HG03039 (cell line): ENCODE measurements around the gene LHPP.

Experiments used
- ATAC-seq: cut with Tn5 transposase; IDR thresholded peaks from one replicate; pipeline ENCODE4 v1.9.1; 2021; ENCODE audit warnings: mild to moderate bottlenecking, moderate library complexity; ENCODE audit not compliant: unreplicated experiment

LHPP gene

GRCh38 chr10:124552691-124553276 lies 91.2 kb downstream of the LHPP start:
- ATAC-seq, result no peak

DNA sequence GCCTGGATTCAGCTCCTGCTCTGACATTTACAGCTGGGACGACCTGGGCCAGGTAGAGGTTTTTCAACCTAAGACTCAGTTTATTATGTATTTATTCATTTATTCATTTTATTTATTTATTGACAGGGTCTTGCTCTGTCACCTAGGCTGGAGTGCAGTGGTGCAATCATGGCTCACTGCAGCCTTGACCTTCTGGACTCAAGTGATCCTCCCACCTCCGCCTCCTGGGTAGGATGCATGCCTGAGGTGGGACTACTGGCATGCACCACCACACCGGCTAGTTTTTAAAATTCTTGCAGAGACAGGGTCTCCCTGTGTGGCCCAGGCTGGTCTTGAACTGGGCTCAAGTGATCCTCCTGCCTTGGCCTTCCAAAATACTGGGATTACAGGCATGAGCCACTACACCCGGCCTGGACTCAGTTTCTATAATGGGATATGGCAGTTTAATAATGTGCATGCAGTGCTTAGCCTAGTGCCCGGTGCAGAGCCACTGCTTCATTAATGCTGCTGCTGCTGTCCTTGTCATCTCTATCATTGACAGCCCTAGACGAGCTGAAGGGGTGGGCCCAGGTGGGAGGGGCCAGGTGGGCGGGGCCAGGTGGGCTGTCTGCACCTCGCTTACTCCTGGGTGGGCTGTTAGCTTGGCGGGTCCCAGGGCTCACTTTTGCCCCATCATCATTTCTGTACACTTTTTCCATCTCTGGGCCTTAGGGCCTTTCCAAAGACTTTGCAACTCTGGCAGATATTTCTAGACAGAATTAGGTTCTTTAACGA lies 92.6 kb downstream of the LHPP start:
- no peak for ATAC-seq

DNA sequence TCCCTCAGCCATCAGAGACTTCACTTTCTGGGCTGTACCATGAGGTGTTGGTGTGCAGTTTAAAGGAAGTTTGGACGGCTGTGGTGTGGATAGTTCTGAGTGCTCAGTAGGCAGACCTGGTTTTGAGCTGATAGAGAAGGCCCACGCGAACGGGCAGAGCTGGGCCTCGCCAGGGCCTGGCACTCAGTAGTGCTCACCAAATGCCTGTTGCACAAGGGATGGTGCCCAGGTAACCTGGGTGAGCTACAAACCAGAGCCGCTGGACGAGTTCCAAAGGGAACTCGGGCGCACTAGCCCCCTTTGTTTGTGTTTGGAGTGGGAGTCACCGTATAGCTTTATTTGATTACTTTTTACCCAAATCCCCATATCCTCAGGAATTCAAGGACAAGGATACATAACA lies 95.5 kb downstream of the LHPP start:
- ATAC-seq, result no peak

DNA sequence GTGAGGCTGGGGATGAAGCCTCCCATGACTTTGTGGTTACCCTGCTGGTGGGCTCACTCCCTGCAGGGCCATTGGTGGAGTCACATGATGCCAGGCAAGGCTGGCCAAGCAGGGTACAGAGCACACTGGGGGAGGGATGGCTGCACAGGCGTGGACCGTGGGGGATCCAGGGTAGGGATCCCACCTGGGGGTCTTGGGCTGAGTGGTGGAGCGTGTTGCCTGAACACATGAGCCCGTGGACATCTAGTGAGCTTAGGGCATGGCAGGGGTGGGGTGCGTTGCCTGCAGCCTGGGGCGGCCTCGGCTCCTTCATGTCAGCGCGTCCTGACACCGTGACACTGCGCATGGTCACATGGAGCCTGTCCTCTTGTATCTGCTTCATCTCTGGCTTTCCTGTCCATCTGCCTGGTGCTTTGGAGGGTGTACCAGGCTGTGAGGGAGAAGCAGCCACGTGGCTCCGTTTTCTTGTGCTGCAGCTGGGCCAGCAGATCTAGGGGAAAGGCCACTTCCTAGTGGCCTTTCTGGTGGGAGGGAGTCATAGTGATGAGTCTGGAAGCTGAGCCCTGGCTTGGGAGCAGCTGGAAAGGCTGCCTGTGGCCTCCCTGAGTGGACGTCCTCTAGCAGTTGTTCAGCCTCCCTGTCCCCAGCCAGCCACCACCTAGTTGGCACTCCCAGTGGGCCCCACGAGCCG lies 96.2 kb downstream of the LHPP start:
- no peak for ATAC-seq

GRCh38 chr10:124558339-124559321 lies 97.0 kb downstream of the LHPP start:
- no peak for ATAC-seq

DNA sequence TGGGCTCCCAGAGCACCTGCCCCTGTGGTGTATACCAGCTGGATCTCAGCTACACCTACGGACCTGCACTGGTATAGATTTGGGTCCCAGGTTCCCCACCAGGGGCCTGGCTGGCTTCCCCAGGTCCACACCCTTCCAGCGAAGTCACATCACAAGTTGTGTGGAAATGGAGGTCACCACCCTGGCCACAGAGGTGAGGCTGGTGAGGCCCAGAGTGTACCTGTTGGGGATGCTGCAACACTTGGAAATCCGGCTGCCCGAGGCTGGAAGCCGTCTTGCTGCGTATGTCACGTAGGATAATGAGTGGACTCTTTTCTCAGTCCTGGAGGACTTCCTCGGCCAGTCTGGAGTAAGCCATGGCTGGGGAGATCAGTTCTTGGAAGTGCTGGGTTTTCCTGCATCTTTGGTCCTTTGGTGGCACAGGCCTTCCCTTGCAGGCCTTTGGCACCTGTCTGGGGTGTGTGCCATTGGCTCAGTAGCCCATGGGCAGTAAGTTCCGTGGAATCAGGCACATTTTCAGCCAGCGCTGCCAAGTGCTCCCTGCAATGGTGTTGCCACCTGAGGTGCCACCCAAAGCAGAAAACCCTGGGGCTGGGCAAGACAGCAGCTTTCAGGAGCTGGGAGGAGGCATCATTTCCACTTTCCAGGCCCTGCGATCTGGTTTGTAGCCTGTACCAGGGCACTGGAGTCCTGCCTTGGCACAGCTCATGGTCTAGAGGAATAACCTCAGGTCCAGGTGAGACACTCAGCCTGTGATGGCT lies 97.9 kb downstream of the LHPP start:
- ATAC-seq, result no peak

- ATAC-seq, result no peak
These were observed 98.9 kb downstream of the LHPP start for GRCh38 chr10:124560377-124561105.

DNA sequence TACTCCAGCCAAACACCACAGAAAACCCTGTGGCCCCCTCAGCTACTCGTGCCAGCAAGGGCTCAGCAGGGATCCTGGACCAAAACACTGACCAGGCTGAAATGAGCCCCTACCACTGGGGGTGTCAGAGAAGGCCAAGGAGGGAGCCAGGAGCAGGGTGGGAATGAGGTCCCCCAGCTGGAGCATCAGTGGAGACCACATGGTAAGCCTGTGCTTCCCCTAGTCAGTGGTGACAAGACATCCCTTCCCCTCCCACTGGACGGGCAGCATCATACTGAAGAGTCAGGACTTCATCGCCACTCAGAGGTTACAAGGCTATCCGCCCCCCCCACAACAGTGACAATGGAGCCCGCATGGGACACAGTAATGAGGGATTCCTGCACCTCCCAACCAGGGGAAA lies 99.6 kb downstream of the LHPP start:
- ATAC-seq, result no peak

DNA sequence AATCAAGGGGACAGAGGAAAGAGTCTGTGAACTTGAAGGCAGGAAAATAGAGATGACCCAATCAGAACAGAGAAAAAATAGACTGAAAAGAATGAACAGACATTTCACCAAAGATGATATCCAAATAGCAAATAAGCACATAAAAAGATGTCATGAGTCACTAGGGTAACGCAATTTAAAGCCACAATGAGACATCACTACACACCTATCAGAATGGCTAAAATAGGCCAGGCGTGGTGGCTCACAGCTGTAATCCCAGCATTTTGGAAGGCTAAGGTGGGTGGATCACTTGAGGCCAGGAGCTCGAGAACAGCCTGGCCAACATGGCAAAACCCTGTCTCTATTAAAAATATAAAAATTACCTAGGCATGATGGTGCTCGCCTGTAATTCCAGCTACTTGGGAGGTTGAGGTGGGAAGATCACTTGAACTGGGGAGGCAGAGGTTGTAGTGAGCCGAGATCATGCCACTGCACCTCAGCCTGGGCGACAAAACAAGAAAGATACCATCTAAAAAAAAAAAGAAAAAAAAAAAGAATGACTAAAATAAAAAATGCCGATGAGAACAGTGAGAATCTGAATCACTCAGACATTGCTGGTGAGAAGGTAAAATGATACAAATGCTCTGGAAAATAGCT lies 100.9 kb downstream of the LHPP start:
- no peak for ATAC-seq

DNA sequence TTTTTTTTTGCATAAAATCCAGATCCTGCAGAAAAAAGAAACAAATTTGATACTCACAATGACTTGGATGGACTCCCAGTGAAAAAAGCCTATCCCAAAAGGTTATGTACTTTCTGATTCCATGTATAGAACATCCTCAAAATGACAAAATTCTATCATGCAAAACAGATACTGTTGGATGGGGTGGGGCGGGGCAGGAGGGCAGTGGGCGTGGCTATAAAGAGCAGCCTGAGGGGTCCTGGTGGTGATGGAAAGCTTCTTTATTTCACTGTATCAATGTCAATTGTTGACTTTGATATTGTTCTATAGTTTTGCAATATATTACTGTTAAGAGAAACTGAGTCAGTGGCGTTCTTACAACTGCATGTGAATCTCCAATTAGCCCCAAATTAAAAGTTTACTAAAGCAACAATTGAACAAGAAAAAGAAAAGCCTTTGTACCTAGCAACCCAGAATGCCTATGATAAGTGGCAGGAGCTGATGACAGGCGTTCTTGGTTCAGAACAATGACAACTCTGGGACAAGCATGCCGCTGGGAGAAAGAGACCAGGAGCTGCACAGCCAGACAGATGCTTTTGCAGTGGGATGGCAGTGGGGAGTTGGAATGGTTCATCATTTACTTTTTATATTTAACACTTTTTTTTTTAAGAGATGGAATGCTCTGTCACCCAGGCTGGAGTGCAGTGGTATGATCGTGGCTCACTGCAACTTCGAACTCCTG lies 101.9 kb downstream of the LHPP start:
- ATAC-seq, result no peak

DNA sequence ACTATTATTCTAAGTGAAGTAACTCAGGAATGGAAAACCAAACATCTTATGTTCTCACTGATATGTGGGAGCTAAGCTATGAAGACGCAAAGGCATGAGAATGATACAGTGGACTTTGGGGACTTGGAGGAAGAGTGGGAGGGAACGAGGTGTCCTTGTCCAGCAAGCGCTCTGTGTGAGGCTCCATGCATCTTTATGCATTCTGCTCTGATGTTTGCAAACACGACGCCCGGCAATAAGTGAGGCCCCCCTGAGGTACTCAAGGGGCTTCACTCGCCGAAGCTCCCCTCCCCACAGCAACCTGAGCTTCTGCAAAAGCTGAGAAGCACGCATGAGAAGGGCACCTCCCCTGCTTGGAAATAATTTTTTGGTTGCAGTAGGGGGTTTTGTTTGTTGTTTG lies 103.3 kb downstream of the LHPP start:
- ATAC-seq, result no peak

DNA sequence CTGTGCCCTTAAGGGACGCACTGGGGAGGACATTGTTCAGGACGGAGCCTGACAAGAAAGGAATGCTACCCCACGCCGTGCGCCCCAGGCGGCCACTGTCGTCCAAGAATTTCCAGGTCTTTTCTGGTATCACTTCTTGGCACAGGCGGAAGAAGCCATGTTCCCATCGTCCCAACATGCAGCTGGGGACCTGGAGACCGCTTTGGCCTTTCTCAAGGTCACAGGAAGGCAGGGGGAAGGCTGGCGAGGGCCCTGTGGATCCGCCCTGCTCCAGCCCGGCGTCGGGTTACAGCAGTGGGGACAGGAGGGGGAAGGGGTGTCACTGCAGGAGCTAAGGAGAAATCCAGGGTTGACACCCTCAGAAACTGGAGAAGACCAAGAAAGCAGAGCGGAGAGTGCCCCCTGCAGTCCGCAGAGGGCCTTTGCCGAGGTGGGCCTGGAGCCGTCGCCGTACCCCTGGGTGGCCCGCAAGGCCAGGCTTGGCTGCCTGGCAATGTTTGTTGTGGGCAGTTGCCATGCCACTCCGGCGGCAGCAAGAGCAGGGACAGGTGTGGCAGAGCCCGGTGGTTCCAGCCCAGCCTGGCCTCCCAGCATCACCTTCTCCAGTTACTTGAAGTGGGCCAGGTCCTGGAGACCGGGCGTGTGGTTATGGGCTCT lies 104.1 kb downstream of the LHPP start:
- ATAC-seq, result no peak

GRCh38 chr10:124566222-124566888 lies 104.7 kb downstream of the LHPP start:
- ATAC-seq, result no peak

GRCh38 chr10:124566981-124567835 lies 105.6 kb downstream of the LHPP start:
- ATAC-seq, result no peak

DNA sequence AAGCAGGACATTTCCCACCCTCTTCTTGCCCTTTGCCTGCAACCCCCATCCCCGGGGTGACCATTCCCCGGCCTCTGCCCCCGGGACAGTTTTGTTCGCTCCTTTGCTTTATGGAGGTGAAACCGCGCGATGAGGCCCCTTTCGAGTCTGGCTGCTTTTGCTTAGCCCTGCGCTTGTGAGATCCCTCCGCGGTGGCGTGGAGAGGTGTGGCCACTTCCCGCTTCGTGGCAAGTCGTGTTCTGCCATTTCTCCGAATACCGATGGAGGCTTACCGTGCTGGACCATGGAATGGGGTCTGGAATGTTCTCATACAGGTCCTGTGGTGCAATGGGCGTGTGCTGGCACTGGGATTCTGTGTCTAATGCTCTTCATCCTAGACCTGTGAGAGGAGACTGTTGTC lies 106.7 kb downstream of the LHPP start:
- no peak for ATAC-seq

DNA sequence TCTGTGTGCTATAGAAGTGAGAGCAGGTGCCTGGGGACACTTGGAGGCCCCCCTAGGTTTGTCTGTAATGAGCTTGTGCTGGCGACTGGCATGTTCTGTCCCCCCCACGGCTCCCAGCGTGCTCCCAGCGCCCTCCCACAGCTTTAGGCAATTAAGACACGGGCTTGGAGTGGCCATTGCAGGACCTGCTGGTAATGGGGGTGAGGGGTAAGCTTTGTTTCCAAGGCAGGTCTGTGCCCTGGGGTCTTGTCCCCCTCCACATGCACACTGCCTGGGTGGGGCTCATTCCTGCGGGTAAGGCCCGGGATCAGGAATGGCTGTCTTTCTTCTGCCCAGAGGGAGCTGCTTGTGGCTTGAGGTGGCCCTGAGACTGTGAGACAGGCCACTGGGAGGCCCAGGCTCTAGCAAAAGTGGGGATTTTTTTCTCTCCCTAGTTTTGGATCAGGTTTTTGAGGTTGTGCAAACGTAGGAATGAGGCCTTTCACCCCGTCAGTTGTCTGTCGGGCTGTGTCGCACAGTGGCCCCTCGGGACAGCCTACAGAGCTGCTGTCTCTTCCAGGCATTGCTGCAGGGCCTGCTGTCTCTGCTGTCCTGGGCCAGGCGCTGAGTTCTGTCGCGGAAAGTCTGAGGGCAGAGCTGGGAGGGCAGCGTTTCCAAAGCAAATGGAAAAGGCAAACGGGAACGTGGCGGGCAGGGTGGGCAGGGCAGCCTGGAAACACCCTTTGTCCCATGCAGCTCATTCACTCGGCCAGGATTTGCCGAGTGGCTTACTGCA lies 107.4 kb downstream of the LHPP start:
- ATAC-seq, result no peak
